ENCODE results near the gene THAP8.

DNA sequence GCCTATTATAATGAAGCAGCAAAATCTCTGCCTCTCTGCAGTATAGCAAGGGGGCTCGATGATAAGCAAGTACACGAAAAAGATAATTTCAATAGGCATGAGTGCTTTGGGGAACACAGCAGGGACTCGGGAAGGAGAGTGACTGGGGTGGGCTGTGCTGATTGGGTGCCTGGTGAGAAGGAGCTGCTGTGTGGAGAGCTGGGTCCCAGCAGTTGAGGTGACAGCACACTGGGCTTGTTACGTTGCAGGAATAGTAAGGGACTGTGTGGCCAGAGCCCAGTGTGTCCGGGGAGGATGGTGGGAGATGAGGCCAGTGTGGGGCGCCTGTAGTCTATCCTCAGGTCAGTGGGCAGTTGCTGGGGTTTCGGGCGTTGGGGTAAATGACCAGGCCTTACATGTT, 18.0 kb upstream of the THAP8 start:
- TF ChIP-seq ZFX (CRISPR knock-in tag; IDR thresholded peaks at IDR 0.05; ENCODE audit: low read depth) (no peak), ELF4 (CRISPR knock-in tag; IDR thresholded peaks at IDR 0.05; ENCODE audit: borderline replicate concordance) (no peak)
